HEK293 (cell line): ENCODE data around the gene MEFV.

Experiments
- CTCF ChIA-PET: fragments of 350-600 bp; formaldehyde crosslinking; extraction: SDS; loops from one replicate; lab custom pipeline; 2021; ENCODE audit warnings: antibody characterized with exemption; lab: Yijun Ruan, JAX
- POLR2A ChIA-PET: fragments of 300-600 bp; formaldehyde crosslinking; extraction: SDS; loops from one replicate; lab custom pipeline; 2020; ENCODE audit warnings: antibody characterized with exemption, inconsistent platforms; lab: Yijun Ruan, JAX
- H3K27ac ChIP-seq: fragments of 200-500 bp; sonication (Bioruptor generic); 2 replicates; pipeline ENCODE4 v1.5.1; 2014; ENCODE audit warnings: low read depth, low read length, control low read depth, inconsistent platforms; ENCODE audit errors: extremely low read depth
- H3K36me3 ChIP-seq, 2 experiments: fragments of 200-500 bp in 1 of 2; sonication (Bioruptor generic) in 1 of 2; 1 replicate in 1 of 2; 2 replicates in 1 of 2; pipeline ENCODE4 v1.5.1; 2014 to 2017; ENCODE audit warnings: inconsistent platforms in 2 of 2, low read length in 2 of 2; ENCODE audit not compliant: control insufficient read depth in 2 of 2, insufficient read depth in 1 of 2
- H3K4me1 ChIP-seq: fragments of 200-500 bp; sonication (Bioruptor generic); 2 replicates; pipeline ENCODE4 v1.5.1; 2014; ENCODE audit warnings: mild to moderate bottlenecking, low read length, inconsistent platforms; ENCODE audit not compliant: control insufficient read depth, insufficient read depth
- H3K4me3 ChIP-seq: 2 replicates; pipeline ENCODE4 v1.5.1; 2011; ENCODE audit warnings: low read depth, mild to moderate bottlenecking, control low read depth, low read length, moderate library complexity
- H3K9me3 ChIP-seq: fragments of 200-500 bp; sonication (Bioruptor generic); 2 replicates; pipeline ENCODE4 v1.5.1; 2014; ENCODE audit warnings: low read depth, low read length, inconsistent platforms; ENCODE audit not compliant: control insufficient read depth, insufficient read depth
- SALL2 ChIP-seq: fragments of 450-650 bp; formaldehyde crosslinking; IDR thresholded peaks from 2 replicates; pipeline ENCODE4 v1.5.0; 2017; ENCODE audit warnings: missing biosample characterization, mild to moderate bottlenecking, missing genetic modification characterization, borderline replicate concordance
- SETDB1 ChIP-seq: IDR thresholded peaks from one replicate; pipeline ENCODE4 v1.6.1; 2017; ENCODE audit warnings: mild to moderate bottlenecking, low read length, moderate library complexity, mixed read lengths; ENCODE audit not compliant: insufficient read length
- TRIM28 ChIP-seq: IDR thresholded peaks from 2 replicates; pipeline ENCODE4 v1.6.1; 2011; ENCODE audit warnings: low read length, control low read depth, borderline replicate concordance
- ZNF24 ChIP-seq: fragments of 450-650 bp; formaldehyde crosslinking; IDR thresholded peaks from 2 replicates; pipeline ENCODE4 v1.5.1; 2016; ENCODE audit warnings: missing biosample characterization, missing genetic modification characterization
- ZNF311 ChIP-seq: fragments of 450-650 bp; formaldehyde crosslinking; IDR thresholded peaks from 2 replicates; pipeline ENCODE4 v1.5.1; 2017; ENCODE audit warnings: missing biosample characterization, missing genetic modification characterization, borderline replicate concordance
- ZNF335 ChIP-seq: fragments of 450-650 bp; formaldehyde crosslinking; conservative IDR thresholded peaks from 2 replicates; pipeline ENCODE4 v1.5.1; 2016; ENCODE audit warnings: missing biosample characterization, missing genetic modification characterization
- ZNF416 ChIP-seq: fragments of 450-650 bp; formaldehyde crosslinking; IDR thresholded peaks from 2 replicates; pipeline ENCODE4 v1.5.1; 2016; ENCODE audit warnings: missing biosample characterization, missing genetic modification characterization
- ZNF433 ChIP-seq: fragments of 450-650 bp; formaldehyde crosslinking; IDR thresholded peaks from 2 replicates; pipeline ENCODE4 v1.5.1; 2016; ENCODE audit warnings: missing biosample characterization, missing genetic modification characterization, low read depth
- ZNF548 ChIP-seq: fragments of 450-650 bp; formaldehyde crosslinking; IDR thresholded peaks from 2 replicates; pipeline ENCODE4 v1.5.1; 2016; ENCODE audit warnings: missing biosample characterization, missing genetic modification characterization
- ZNF626 ChIP-seq: fragments of 450-650 bp; sonication (Bioruptor Pico); formaldehyde crosslinking; IDR thresholded peaks from 2 replicates; pipeline ENCODE4 v1.5.1; 2018; ENCODE audit warnings: missing biosample characterization, missing genetic modification characterization, inconsistent platforms
- ZNF707 ChIP-seq: fragments of 450-650 bp; formaldehyde crosslinking; IDR thresholded peaks from 2 replicates; pipeline ENCODE4 v1.5.1; 2016; ENCODE audit warnings: missing biosample characterization, missing genetic modification characterization
- ZNF776 ChIP-seq: fragments of 450-650 bp; formaldehyde crosslinking; IDR thresholded peaks from 2 replicates; pipeline ENCODE4 v1.5.0; 2017; ENCODE audit warnings: missing biosample characterization, missing genetic modification characterization, borderline replicate concordance
- TF ChIP-seq, protein P1 (sequence below): fragments of 450-650 bp; formaldehyde crosslinking; IDR thresholded peaks from 2 replicates; pipeline ENCODE4; 2016; ENCODE audit warnings: missing biosample characterization, missing genetic modification characterization
- TF ChIP-seq, protein P2 (sequence below): fragments of 450-650 bp; formaldehyde crosslinking; IDR thresholded peaks from 2 replicates; pipeline ENCODE4 v1.5.1; 2016; ENCODE audit warnings: missing biosample characterization, missing genetic modification characterization, borderline replicate concordance
- TF ChIP-seq, protein P3 (sequence below): fragments of 450-650 bp; IDR thresholded peaks from 2 replicates; pipeline ENCODE4 v1.5.1; 2018; ENCODE audit warnings: missing biosample characterization, missing genetic modification characterization
- TF ChIP-seq, protein P4 (sequence below): fragments of 450-650 bp; formaldehyde crosslinking; conservative IDR thresholded peaks from 2 replicates; pipeline ENCODE4 v1.5.1; 2016; ENCODE audit warnings: low read depth, missing biosample characterization, missing genetic modification characterization
- TF ChIP-seq, protein P5 (sequence below): fragments of 450-650 bp; formaldehyde crosslinking; IDR thresholded peaks from 2 replicates; pipeline ENCODE4 v1.5.1; 2017; ENCODE audit warnings: missing biosample characterization, mild to moderate bottlenecking, missing genetic modification characterization, moderate library complexity
- TF ChIP-seq, protein P6 (sequence below): fragments of 450-650 bp; formaldehyde crosslinking; IDR thresholded peaks from 2 replicates; pipeline ENCODE4 v1.5.1; 2016; ENCODE audit warnings: missing biosample characterization, missing genetic modification characterization

The MEFV gene

DNA sequence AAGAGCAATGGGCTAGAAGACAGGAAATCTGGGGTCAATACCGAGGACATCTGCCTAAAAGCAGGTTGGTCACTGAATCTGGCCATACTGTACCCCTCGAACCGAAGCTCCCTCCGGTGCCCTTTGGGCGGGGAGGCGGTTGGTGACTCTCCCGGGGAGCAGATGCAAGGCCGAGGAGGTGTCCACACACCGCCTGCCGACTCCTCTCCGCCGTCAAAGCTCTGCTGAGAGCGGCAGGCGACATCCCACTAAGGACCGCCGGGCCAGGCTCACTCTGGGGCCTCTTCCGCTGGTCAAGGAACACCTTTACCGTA lies 21.9 kb downstream of the MEFV start:
- no peaks in the 10 kb centered on the region for H3K9me3 ChIP-seq
- TF ChIP-seq ZNF311 (tag by site-specific recombination), result no peak
- TF ChIP-seq ZNF24 (tag by site-specific recombination), result no peak
- 0 out of 2 replicates have a peak, but pooled peaks have one; percentile 16 for TF ChIP-seq ZNF707 (tag by site-specific recombination)
- TF ChIP-seq ZNF335 (tag by site-specific recombination), result 0 out of 2 replicates have a peak, but pooled peaks have one; percentile 98
- TF ChIP-seq ZNF416 (tag by site-specific recombination), result no peak
- TF ChIP-seq, protein P1, sequence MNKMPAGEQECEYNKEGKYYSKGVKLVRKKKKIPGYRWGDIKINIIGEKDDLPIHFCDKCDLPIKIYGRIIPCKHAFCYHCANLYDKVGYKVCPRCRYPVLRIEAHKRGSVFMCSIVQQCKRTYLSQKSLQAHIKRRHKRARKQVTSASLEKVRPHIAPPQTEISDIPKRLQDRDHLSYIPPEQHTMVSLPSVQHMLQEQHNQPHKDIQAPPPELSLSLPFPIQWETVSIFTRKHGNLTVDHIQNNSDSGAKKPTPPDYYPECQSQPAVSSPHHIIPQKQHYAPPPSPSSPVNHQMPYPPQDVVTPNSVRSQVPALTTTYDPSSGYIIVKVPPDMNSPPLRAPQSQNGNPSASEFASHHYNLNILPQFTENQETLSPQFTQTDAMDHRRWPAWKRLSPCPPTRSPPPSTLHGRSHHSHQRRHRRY (tag by site-specific recombination), result no peak
- no peak for TF ChIP-seq ZNF548 (tag by site-specific recombination)
- no peak for TF ChIP-seq SALL2 (tag by site-specific recombination)
- TF ChIP-seq ZNF776 (tag by site-specific recombination), result no peak
- peak overlapping the region; percentile 95 for H3K4me3 ChIP-seq
- CTCF ChIA-PET, result interaction anchor here (1.1 to 1.2 kb wide), 2 partner anchors 32 to 175 kb away, joined by 3 read pairs; no protein-coding TSS in a partner anchor
- H3K4me1 ChIP-seq, result 0 out of 2 replicates have a peak, but pooled peaks cover 2% of the 10 kb centered on the region
- peak overlapping the region; percentile 80 for H3K27ac ChIP-seq
- H3K36me3 ChIP-seq, result peaks cover 25 to 45% of the 10 kb centered on the region in 2 experiments
- POLR2A ChIA-PET, result interaction anchor here (0.6 to 2.8 kb wide), 6 partner anchors 15 to 100 kb away, joined by 3 to 12 read pairs (median 4); partner anchors contain the start of genes ZNF213 and ZNF263

DNA sequence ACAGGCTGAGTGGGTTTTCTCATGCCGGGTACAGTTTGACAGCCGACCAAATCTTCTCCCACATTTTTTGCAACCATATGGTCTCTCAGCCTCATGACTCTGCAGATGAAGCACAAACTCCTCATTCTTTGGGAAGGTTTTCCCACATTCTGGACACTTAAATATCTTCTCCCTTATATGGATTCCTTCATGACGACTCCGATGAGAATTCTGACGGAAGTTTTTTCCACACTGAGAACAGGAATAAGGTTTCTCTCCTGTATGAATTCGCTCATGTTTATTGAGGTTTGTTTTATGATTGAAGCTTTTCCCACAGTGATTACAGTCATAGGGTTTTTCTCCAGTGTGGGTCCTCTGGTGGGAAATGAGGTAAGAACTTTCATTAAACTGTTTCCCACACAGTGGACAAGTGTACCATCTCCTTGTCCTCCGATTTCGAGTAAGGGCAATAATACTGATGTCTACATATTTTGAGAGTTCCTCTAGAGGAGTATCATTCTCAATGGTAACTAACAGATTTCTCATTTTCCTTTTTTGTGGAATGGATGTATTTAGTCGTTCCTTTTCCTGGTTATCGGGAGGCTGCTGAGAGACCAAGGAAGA lies 32.4 kb downstream of the MEFV start:
- POLR2A ChIA-PET, result no interaction called here
- Histone ChIP-seq H3K4me3 (no peak overlapping the region), H3K36me3 (peaks cover 18 to 64% of the 10 kb centered on the region in 2 experiments), H3K4me1 (no peaks in the 10 kb centered on the region), H3K27ac (no peak overlapping the region)
- CTCF ChIA-PET, result no interaction called here
- TF ChIP-seq, protein P2, sequence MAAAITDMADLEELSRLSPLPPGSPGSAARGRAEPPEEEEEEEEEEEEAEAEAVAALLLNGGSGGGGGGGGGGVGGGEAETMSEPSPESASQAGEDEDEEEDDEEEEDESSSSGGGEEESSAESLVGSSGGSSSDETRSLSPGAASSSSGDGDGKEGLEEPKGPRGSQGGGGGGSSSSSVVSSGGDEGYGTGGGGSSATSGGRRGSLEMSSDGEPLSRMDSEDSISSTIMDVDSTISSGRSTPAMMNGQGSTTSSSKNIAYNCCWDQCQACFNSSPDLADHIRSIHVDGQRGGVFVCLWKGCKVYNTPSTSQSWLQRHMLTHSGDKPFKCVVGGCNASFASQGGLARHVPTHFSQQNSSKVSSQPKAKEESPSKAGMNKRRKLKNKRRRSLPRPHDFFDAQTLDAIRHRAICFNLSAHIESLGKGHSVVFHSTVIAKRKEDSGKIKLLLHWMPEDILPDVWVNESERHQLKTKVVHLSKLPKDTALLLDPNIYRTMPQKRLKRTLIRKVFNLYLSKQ (tag by site-specific recombination), result no peak
- TF ChIP-seq, protein P3, sequence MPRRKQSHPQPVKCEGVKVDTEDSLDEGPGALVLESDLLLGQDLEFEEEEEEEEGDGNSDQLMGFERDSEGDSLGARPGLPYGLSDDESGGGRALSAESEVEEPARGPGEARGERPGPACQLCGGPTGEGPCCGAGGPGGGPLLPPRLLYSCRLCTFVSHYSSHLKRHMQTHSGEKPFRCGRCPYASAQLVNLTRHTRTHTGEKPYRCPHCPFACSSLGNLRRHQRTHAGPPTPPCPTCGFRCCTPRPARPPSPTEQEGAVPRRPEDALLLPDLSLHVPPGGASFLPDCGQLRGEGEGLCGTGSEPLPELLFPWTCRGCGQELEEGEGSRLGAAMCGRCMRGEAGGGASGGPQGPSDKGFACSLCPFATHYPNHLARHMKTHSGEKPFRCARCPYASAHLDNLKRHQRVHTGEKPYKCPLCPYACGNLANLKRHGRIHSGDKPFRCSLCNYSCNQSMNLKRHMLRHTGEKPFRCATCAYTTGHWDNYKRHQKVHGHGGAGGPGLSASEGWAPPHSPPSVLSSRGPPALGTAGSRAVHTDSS (tag by site-specific recombination), result peak; percentile 58
- TF ChIP-seq SETDB1, result peak; percentile 100
- TF ChIP-seq ZNF433 (tag by site-specific recombination), result no peak
- TF ChIP-seq, protein P4, sequence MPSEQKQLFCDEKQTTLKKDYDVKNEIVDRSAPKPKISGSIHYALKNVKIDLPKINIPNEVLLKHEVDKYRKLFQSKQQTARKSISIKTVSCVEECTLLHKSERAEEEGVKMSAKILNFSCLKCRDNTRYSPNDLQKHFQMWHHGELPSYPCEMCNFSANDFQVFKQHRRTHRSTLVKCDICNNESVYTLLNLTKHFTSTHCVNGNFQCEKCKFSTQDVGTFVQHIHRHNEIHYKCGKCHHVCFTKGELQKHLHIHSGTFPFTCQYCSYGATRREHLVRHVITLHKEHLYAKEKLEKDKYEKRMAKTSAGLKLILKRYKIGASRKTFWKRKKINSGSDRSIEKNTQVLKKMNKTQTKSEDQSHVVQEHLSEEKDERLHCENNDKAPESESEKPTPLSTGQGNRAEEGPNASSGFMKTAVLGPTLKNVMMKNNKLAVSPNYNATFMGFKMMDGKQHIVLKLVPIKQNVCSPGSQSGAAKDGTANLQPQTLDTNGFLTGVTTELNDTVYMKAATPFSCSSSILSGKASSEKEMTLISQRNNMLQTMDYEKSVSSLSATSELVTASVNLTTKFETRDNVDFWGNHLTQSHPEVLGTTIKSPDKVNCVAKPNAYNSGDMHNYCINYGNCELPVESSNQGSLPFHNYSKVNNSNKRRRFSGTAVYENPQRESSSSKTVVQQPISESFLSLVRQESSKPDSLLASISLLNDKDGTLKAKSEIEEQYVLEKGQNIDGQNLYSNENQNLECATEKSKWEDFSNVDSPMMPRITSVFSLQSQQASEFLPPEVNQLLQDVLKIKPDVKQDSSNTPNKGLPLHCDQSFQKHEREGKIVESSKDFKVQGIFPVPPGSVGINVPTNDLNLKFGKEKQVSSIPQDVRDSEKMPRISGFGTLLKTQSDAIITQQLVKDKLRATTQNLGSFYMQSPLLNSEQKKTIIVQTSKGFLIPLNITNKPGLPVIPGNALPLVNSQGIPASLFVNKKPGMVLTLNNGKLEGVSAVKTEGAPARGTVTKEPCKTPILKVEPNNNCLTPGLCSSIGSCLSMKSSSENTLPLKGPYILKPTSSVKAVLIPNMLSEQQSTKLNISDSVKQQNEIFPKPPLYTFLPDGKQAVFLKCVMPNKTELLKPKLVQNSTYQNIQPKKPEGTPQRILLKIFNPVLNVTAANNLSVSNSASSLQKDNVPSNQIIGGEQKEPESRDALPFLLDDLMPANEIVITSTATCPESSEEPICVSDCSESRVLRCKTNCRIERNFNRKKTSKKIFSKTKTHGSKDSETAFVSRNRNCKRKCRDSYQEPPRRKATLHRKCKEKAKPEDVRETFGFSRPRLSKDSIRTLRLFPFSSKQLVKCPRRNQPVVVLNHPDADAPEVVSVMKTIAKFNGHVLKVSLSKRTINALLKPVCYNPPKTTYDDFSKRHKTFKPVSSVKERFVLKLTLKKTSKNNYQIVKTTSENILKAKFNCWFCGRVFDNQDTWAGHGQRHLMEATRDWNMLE (tag by site-specific recombination), result peak; percentile 66; the same call in 1 of the 2 replicates
- TF ChIP-seq, protein P5, sequence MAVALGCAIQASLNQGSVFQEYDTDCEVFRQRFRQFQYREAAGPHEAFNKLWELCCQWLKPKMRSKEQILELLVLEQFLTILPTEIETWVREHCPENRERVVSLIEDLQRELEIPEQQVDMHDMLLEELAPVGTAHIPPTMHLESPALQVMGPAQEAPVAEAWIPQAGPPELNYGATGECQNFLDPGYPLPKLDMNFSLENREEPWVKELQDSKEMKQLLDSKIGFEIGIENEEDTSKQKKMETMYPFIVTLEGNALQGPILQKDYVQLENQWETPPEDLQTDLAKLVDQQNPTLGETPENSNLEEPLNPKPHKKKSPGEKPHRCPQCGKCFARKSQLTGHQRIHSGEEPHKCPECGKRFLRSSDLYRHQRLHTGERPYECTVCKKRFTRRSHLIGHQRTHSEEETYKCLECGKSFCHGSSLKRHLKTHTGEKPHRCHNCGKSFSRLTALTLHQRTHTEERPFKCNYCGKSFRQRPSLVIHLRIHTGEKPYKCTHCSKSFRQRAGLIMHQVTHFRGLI, result no peak
- peak; percentile 94; the same call in 1 of the 2 replicates for TF ChIP-seq TRIM28
- TF ChIP-seq, protein P6, sequence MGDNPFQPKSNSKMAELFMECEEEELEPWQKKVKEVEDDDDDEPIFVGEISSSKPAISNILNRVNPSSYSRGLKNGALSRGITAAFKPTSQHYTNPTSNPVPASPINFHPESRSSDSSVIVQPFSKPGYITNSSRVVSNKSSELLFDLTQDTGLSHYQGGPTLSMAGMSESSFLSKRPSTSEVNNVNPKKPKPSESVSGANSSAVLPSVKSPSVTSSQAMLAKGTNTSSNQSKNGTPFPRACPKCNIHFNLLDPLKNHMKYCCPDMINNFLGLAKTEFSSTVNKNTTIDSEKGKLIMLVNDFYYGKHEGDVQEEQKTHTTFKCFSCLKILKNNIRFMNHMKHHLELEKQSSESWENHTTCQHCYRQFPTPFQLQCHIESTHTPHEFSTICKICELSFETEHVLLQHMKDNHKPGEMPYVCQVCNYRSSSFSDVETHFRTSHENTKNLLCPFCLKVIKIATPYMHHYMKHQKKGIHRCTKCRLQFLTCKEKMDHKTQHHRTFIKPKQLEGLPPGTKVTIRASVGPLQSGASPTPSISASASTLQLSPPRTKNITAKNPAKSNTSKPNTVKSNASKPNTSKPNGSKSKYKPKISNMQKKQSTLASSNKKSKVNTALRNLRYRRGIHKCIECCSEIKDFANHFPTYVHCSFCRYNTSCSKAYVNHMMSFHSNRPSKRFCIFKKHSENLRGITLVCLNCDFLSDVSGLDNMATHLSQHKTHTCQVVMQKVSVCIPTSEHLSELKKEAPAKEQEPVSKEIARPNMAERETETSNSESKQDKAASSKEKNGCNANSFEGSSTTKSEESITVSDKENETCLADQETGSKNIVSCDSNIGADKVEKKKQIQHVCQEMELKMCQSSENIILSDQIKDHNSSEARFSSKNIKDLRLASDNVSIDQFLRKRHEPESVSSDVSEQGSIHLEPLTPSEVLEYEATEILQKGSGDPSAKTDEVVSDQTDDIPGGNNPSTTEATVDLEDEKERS, result peak; percentile 80; the same call in 1 of the 2 replicates
- TF ChIP-seq ZNF626, result peak; percentile 68; the same call in 1 of the 2 replicates
- TF ChIP-seq, all 188 proteins: peak for 6
- H3K9me3 ChIP-seq, result no peaks in the 10 kb centered on the region
